WTC11 (cell line): ENCODE data around the gene ZNF235. TPM values are rescaled to one million over a fixed set of nuclear protein-coding genes. Genes with fewer than 3 reads are reported as not detected.

Experiments
- ATAC-seq: fragments of 200-7000 bp; cut with Tn5 transposase; 2 replicates; pipeline ENCODE4 v1.10.0; 2021; ENCODE audit warnings: mild to moderate bottlenecking, moderate library complexity
- CTCF ChIA-PET: fragments of 300-600 bp; sonication (Branson Sonifier 250); formaldehyde crosslinking; loops from one replicate; lab custom pipeline; 2021; ENCODE audit warnings: antibody characterized with exemption; lab: Charles Lee
- POLR2A ChIA-PET: fragments of 350-600 bp; sonication (Branson Sonifier 250); formaldehyde crosslinking; loops from one replicate; lab custom pipeline; 2021; ENCODE audit warnings: antibody characterized with exemption; lab: Charles Lee
- DNase-seq: peaks from one replicate; pipeline ENCODE4 v3.0.0; 2021; ENCODE audit warnings: low spot score
- H3K27ac Mint-ChIP-seq: 2 replicates; pipeline ENCODE4 v1.8.0; 2021; ENCODE audit warnings: mixed read lengths
- H3K27me3 Mint-ChIP-seq: 2 replicates; pipeline ENCODE4 v1.8.0; 2021; ENCODE audit warnings: low read depth, mild to moderate bottlenecking, moderate library complexity, mixed read lengths
- H3K36me3 Mint-ChIP-seq: 2 replicates; pipeline ENCODE4 v1.8.0; 2021; ENCODE audit warnings: mixed read lengths
- H3K4me1 Mint-ChIP-seq: 2 replicates; pipeline ENCODE4 v1.8.0; 2022; ENCODE audit warnings: mixed read lengths
- H3K4me3 Mint-ChIP-seq: 2 replicates; pipeline ENCODE4 v1.8.0; 2021; ENCODE audit warnings: mild to moderate bottlenecking, moderate library complexity, mixed read lengths
- H3K9me3 Mint-ChIP-seq: 2 replicates; pipeline ENCODE4 v1.8.0; 2021; ENCODE audit warnings: mixed read lengths
- ATF6 ChIP-seq: sonication (generic); formaldehyde crosslinking; IDR thresholded peaks from 2 replicates; pipeline ENCODE4 v1.8.1; 2023; ENCODE audit warnings: mild to moderate bottlenecking, missing genetic modification reagents
- CDX4 ChIP-seq: fragments of 250-450 bp; sonication (Bioruptor Pico); IDR thresholded peaks from 2 replicates; pipeline ENCODE4 v1.9.0; 2021; ENCODE audit warnings: moderate library complexity, mild to moderate bottlenecking, inconsistent platforms, borderline replicate concordance
- CTCF ChIP-seq: fragments of 200-600 bp; IDR thresholded peaks from 2 replicates; pipeline ENCODE4 v1.8.0; 2022; ENCODE audit warnings: antibody characterized with exemption
- FOXJ3 ChIP-seq: sonication (generic); formaldehyde crosslinking; IDR thresholded peaks from 2 replicates; pipeline ENCODE4 v1.9.0; 2021; ENCODE audit warnings: missing genetic modification reagents, mild to moderate bottlenecking, borderline replicate concordance
- FOXP1 ChIP-seq: sonication (generic); formaldehyde crosslinking; IDR thresholded peaks from 2 replicates; pipeline ENCODE4 v1.8.0; 2022; ENCODE audit warnings: missing genetic modification reagents, mild to moderate bottlenecking, moderate library complexity, borderline replicate concordance
- FOXP4 ChIP-seq: sonication (generic); formaldehyde crosslinking; IDR thresholded peaks from 2 replicates; pipeline ENCODE4 v1.8.0; 2022; ENCODE audit warnings: mild to moderate bottlenecking, missing genetic modification reagents
- HMGA2 ChIP-seq: fragments of 250-450 bp; sonication (Bioruptor Pico); IDR thresholded peaks from 2 replicates; pipeline ENCODE4 v1.4.0; 2021; ENCODE audit warnings: mild to moderate bottlenecking, moderate library complexity
- MAX ChIP-seq: sonication (generic); formaldehyde crosslinking; IDR thresholded peaks from 2 replicates; pipeline ENCODE4 v1.8.0; 2022; ENCODE audit warnings: mild to moderate bottlenecking, missing genetic modification reagents
- PRDM15 ChIP-seq: sonication (generic); formaldehyde crosslinking; IDR thresholded peaks from 2 replicates; pipeline ENCODE4 v1.8.0; 2022; ENCODE audit warnings: missing genetic modification reagents
- RORB ChIP-seq: fragments of 250-450 bp; sonication (Bioruptor Pico); IDR thresholded peaks from 2 replicates; pipeline ENCODE4 v1.9.0; 2021; ENCODE audit warnings: mild to moderate bottlenecking
- TCF7 ChIP-seq: sonication (generic); formaldehyde crosslinking; IDR thresholded peaks from 2 replicates; pipeline ENCODE4 v1.8.0; 2022; ENCODE audit warnings: mild to moderate bottlenecking, low read depth, missing genetic modification reagents, moderate library complexity
- TEAD1 ChIP-seq: sonication (generic); formaldehyde crosslinking; IDR thresholded peaks from 2 replicates; pipeline ENCODE4 v1.8.0; 2022; ENCODE audit warnings: mild to moderate bottlenecking, missing genetic modification reagents
- TEAD4 ChIP-seq: sonication (generic); formaldehyde crosslinking; IDR thresholded peaks from 2 replicates; pipeline ENCODE4 v1.8.0; 2022; ENCODE audit warnings: mild to moderate bottlenecking, missing genetic modification reagents
- ZBTB43 ChIP-seq: sonication (generic); formaldehyde crosslinking; IDR thresholded peaks from 2 replicates; pipeline ENCODE4 v1.8.1; 2023; ENCODE audit warnings: mild to moderate bottlenecking, missing genetic modification reagents
- ZMAT4 ChIP-seq: fragments of 250-450 bp; sonication (Bioruptor Pico); IDR thresholded peaks from 2 replicates; pipeline ENCODE4 v1.9.0; 2021; ENCODE audit warnings: mild to moderate bottlenecking
- ZNF138 ChIP-seq: sonication (generic); formaldehyde crosslinking; conservative IDR thresholded peaks from 2 replicates; pipeline ENCODE4 v1.8.1; 2022; ENCODE audit warnings: mild to moderate bottlenecking, moderate library complexity, missing genetic modification reagents
- ZNF219 ChIP-seq: sonication (generic); formaldehyde crosslinking; IDR thresholded peaks from 2 replicates; pipeline ENCODE4 v1.8.0; 2023; ENCODE audit warnings: missing genetic modification reagents, mild to moderate bottlenecking, borderline replicate concordance
- ZNF425 ChIP-seq: fragments of 250-450 bp; sonication (Bioruptor Pico); conservative IDR thresholded peaks from 2 replicates; pipeline ENCODE4 v1.9.0; 2021; ENCODE audit warnings: mild to moderate bottlenecking
- ZNF512 ChIP-seq: sonication (generic); formaldehyde crosslinking; IDR thresholded peaks from 2 replicates; pipeline ENCODE4 v1.8.1; 2022; ENCODE audit warnings: missing genetic modification reagents, borderline replicate concordance
- ZNF671 ChIP-seq: fragments of 250-450 bp; sonication (Bioruptor Pico); IDR thresholded peaks from 2 replicates; pipeline ENCODE4 v1.8.0; 2021; ENCODE audit warnings: mild to moderate bottlenecking
- total RNA-seq: library from RNA; stranded (reverse); gene quantifications from 3 replicates; pipeline ENCODE4 v1.2.3, GENCODE V29; 2021

The ZNF235 gene
- total RNA-seq, 1 experiment from 2014 or later, result 3.9 TPM

GRCh38 chr19:44332145-44332544 lies 27.3 kb upstream of the ZNF235 start:
- H3K9me3 Mint-ChIP-seq, result peaks cover 94% of the 10 kb centered on the region
- no peak overlapping the region for H3K27ac Mint-ChIP-seq
- ATAC-seq, result no peak
- no peak for DNase-seq
- TF ChIP-seq ATF6 (CRISPR knock-in tag) (no peak), ZNF138 (CRISPR knock-in tag) (no peak), HMGA2 (CRISPR knock-in tag) (no peak), FOXP4 (no peak), TCF7 (no peak), ZNF671 (CRISPR knock-in tag) (no peak), RORB (CRISPR knock-in tag) (no peak), ZBTB43 (CRISPR knock-in tag) (no peak), MAX (no peak), ZNF512 (CRISPR knock-in tag) (no peak), FOXP1 (CRISPR knock-in tag) (no peak), ZNF425 (CRISPR knock-in tag) (no peak), CTCF (no peak), ZMAT4 (CRISPR knock-in tag) (no peak), CDX4 (no peak), ZNF219 (no peak), FOXJ3 (CRISPR knock-in tag) (no peak), PRDM15 (CRISPR knock-in tag) (no peak), TEAD1 (no peak), TEAD4 (CRISPR knock-in tag) (no peak)
- H3K27me3 Mint-ChIP-seq, result peaks cover 8% of the 10 kb centered on the region
- peaks cover 98% of the 10 kb centered on the region for H3K36me3 Mint-ChIP-seq
- CTCF ChIA-PET, result no interaction called here
- H3K4me3 Mint-ChIP-seq, result no peak overlapping the region
- POLR2A ChIA-PET, result no interaction called here
- no peaks in the 10 kb centered on the region for H3K4me1 Mint-ChIP-seq
